ENCODE results near the gene SPRR5. TPM values are rescaled to one million over a fixed set of nuclear protein-coding genes. Genes with fewer than 3 reads are reported as not detected.

SPRR5 gene
- total RNA-seq: not detected
- long read RNA-seq: 0 reads

GRCh38 chr1:152946651-152947256 is at the start of gene SPRR5:
Gene SPRR5 (plus strand): TSS chr1:152947206. CDS start chr1:152948555, 1,349 bp downstream.
- no peak for ATAC-seq (ENCODE audit: poor library complexity)
- DNase-seq: no peak
- intact Hi-C loops (cut with DNase I): no loop called here

GRCh38 chr1:152899027-152899426 is 48.0 kb upstream of the SPRR5 start:
- no peak for ATAC-seq (ENCODE audit: poor library complexity)
- intact Hi-C loops (cut with DNase I): no loop called here
- DNase-seq: no peak

- ATAC-seq (ENCODE audit: poor library complexity): no peak
- DNase-seq: no peak
- intact Hi-C loops (cut with DNase I): no loop called here
Measured at GRCh38 chr1:152899883-152900282, 47.1 kb upstream of the SPRR5 start.

- ATAC-seq (ENCODE audit: poor library complexity): no peak
Measured at GRCh38 chr1:152901631-152902030, 45.4 kb upstream of the SPRR5 start.

GRCh38 chr1:152902636-152903035 is 44.4 kb upstream of the SPRR5 start:
- intact Hi-C loops (cut with DNase I): no loop called here
- DNase-seq: no peak
- ATAC-seq (ENCODE audit: poor library complexity): no peak

More at GRCh38 chr1:152901631-152902030, 45.4 kb upstream of the SPRR5 start:
- DNase-seq: no peak
- intact Hi-C loops (cut with DNase I): no loop called here

- DNase-seq: no peak
- intact Hi-C loops (cut with DNase I): no loop called here
Measured at GRCh38 chr1:152904688-152905440, 42.1 kb upstream of the SPRR5 start.

GRCh38 chr1:152906023-152906565 is 40.9 kb upstream of the SPRR5 start:
- intact Hi-C loops (cut with DNase I): no loop called here
- DNase-seq (no peak), ATAC-seq (ENCODE audit: poor library complexity) (no peak)

More at GRCh38 chr1:152904688-152905440, 42.1 kb upstream of the SPRR5 start:
- no peak for ATAC-seq (ENCODE audit: poor library complexity)

- ATAC-seq (ENCODE audit: poor library complexity) (no peak), DNase-seq (no peak)
- intact Hi-C loops (cut with DNase I): no loop called here
Measured at GRCh38 chr1:152907686-152908601, 39.1 kb upstream of the SPRR5 start, which contains the start of gene IVL. Gene IVL (plus strand): TSS chr1:152908546. CDS start chr1:152909798, 1,252 bp downstream.

- intact Hi-C loops (cut with DNase I): no loop called here
- ATAC-seq (ENCODE audit: poor library complexity): no peak
Measured at GRCh38 chr1:152909206-152909605, 37.8 kb upstream of the SPRR5 start.

GRCh38 chr1:152912471-152912870 is 34.5 kb upstream of the SPRR5 start:
- ATAC-seq (ENCODE audit: poor library complexity) (no peak), DNase-seq (no peak)
- intact Hi-C loops (cut with DNase I): no loop called here

More at GRCh38 chr1:152909206-152909605, 37.8 kb upstream of the SPRR5 start:
- no peak for DNase-seq

GRCh38 chr1:152912900-152913299 is 34.1 kb upstream of the SPRR5 start:
- DNase-seq: no peak
- ATAC-seq (ENCODE audit: poor library complexity): no peak
- intact Hi-C loops (cut with DNase I): no loop called here

- ATAC-seq (ENCODE audit: poor library complexity): no peak
- intact Hi-C loops (cut with DNase I): no loop called here
- DNase-seq: no peak
Measured at GRCh38 chr1:152917794-152918193, 29.2 kb upstream of the SPRR5 start.

- ATAC-seq (ENCODE audit: poor library complexity) (no peak), DNase-seq (no peak)
- intact Hi-C loops (cut with DNase I): no loop called here
Measured at GRCh38 chr1:152919071-152919470, 27.9 kb upstream of the SPRR5 start.

- no peak for DNase-seq
- no peak for ATAC-seq (ENCODE audit: poor library complexity)
- intact Hi-C loops (cut with DNase I): no loop called here
Measured at GRCh38 chr1:152924191-152924590, 22.8 kb upstream of the SPRR5 start.

GRCh38 chr1:152926091-152926490 is 20.9 kb upstream of the SPRR5 start:
- intact Hi-C loops (cut with DNase I): no loop called here
- no peak for DNase-seq
- ATAC-seq (ENCODE audit: poor library complexity): no peak

- no peak for ATAC-seq (ENCODE audit: poor library complexity)
- intact Hi-C loops (cut with DNase I): no loop called here
Measured at GRCh38 chr1:152928671-152929070, 18.3 kb upstream of the SPRR5 start.

GRCh38 chr1:152932170-152932811 is 14.7 kb upstream of the SPRR5 start:
- intact Hi-C loops (cut with DNase I): no loop called here
- DNase-seq (no peak), ATAC-seq (ENCODE audit: poor library complexity) (no peak)

More at GRCh38 chr1:152928671-152929070, 18.3 kb upstream of the SPRR5 start:
- no peak for DNase-seq

- intact Hi-C loops (cut with DNase I): no loop called here
- DNase-seq (no peak), ATAC-seq (ENCODE audit: poor library complexity) (no peak)
Measured at GRCh38 chr1:152933196-152933595, 13.8 kb upstream of the SPRR5 start.
